Measurements from ENCODE around the gene GPS2. TPM values are rescaled to one million over a fixed set of nuclear protein-coding genes. Genes with fewer than 3 reads are reported as not detected.

The GPS2 gene
- 26.8 and 41.8 TPM in 2 replicates for total RNA-seq

GRCh38 chr17:7314719-7315569 lies at the start of gene GPS2:
Gene GPS2 (minus strand): TSS chr17:7315360. CDS start chr17:7315052, 308 bp downstream.

GRCh38 chr17:7355053-7355452 lies 39.9 kb upstream of the GPS2 start, which contains the start of gene TMEM95:
Gene TMEM95 (plus strand): TSS chr17:7355156. CDS start chr17:7355205, 49 bp downstream.

GRCh38 chr17:7351665-7352502 lies 36.7 kb upstream of the GPS2 start, which contains the start of gene KCTD11:
Gene KCTD11 (plus strand): TSS chr17:7352162.

GRCh38 chr17:7336240-7337175 lies 21.3 kb upstream of the GPS2 start, which contains the start of gene ACAP1:
Gene ACAP1 (plus strand): TSS chr17:7336529. CDS start chr17:7336735, 206 bp downstream.

GRCh38 chr17:7328840-7329373 lies 13.7 kb upstream of the GPS2 start, which contains the start of gene NEURL4:
Gene NEURL4 (minus strand): TSS chr17:7329335. CDS start chr17:7329312, 23 bp downstream.

GRCh38 chr17:7306911-7307685 lies 8.1 kb downstream of the GPS2 start, which contains the start of gene EIF5A:
Gene EIF5A (plus strand): TSS chr17:7307628. CDS start chr17:7309636, 2,008 bp downstream.

GRCh38 chr17:7294614-7295153 lies 20.5 kb downstream of the GPS2 start, which contains the start of gene YBX2:
Gene YBX2 (minus strand): TSS chr17:7294639. CDS start chr17:7294500, 139 bp downstream.

GRCh38 chr17:7281074-7281952 lies 33.8 kb downstream of the GPS2 start, which contains the start of gene SLC2A4:
Gene SLC2A4 (plus strand): TSS chr17:7281718. CDS start chr17:7281935, 217 bp downstream.

Other genes with a start within 250 kb of the GPS2 start
- not detected in 2 replicates for gene CLEC10A, start 235.1 kb downstream of the GPS2 start, total RNA-seq
- gene ASGR2, start 200.5 kb downstream of the GPS2 start, total RNA-seq, result not detected in 2 replicates
- gene ASGR1, start 136.0 kb downstream of the GPS2 start, total RNA-seq, result 0.56 and 0.58 TPM in 2 replicates
- gene DLG4, start 95.5 kb downstream of the GPS2 start, total RNA-seq, result 12.7 and 16.3 TPM in 2 replicates
- gene ACADVL, start 95.4 kb downstream of the GPS2 start, total RNA-seq, result 261 and 425 TPM in 2 replicates
- 49.8 and 59.5 TPM in 2 replicates for gene DVL2, start 80.8 kb downstream of the GPS2 start, total RNA-seq
- 40.0 and 40.8 TPM in 2 replicates for gene PHF23, start 75.9 kb downstream of the GPS2 start, total RNA-seq
- gene GABARAP, start 72.9 kb downstream of the GPS2 start, total RNA-seq, result 118 and 275 TPM in 2 replicates
- 14.4 and 19.9 TPM in 2 replicates for gene CTDNEP1, start 63.6 kb downstream of the GPS2 start, total RNA-seq
- gene ELP5, start 63.1 kb downstream of the GPS2 start, total RNA-seq, result 22.0 and 57.3 TPM in 2 replicates
- gene CLDN7, start 52.9 kb downstream of the GPS2 start, total RNA-seq, result 0.19 and 1.7 TPM in 2 replicates
- under 0.01 and 0.28 TPM in 2 replicates for gene SLC2A4, start 33.6 kb downstream of the GPS2 start, total RNA-seq
- 0.56 TPM in 1 of 2 replicates, not detected in the other for gene YBX2, start 20.7 kb downstream of the GPS2 start, total RNA-seq
- gene EIF5A, start 7.7 kb downstream of the GPS2 start, total RNA-seq, result 474 and 1,218 TPM in 2 replicates
- 12.7 and 23.8 TPM in 2 replicates for gene NEURL4, start 14.0 kb upstream of the GPS2 start, total RNA-seq
- gene ACAP1, start 21.2 kb upstream of the GPS2 start, total RNA-seq, result 0.56 and 0.58 TPM in 2 replicates
- 10.4 and 13.5 TPM in 2 replicates for gene KCTD11, start 36.8 kb upstream of the GPS2 start, total RNA-seq
- gene TMEM95, start 39.8 kb upstream of the GPS2 start, total RNA-seq, result not detected in 2 replicates
- gene TNK1, start 65.7 kb upstream of the GPS2 start, total RNA-seq, result under 0.01 and 0.28 TPM in 2 replicates
- 14.4 and 15.5 TPM in 2 replicates for gene PLSCR3, start 79.2 kb upstream of the GPS2 start, total RNA-seq
- gene TMEM256, start 88.7 kb upstream of the GPS2 start, total RNA-seq, result 88.0 and 144 TPM in 2 replicates
- 2.3 and 4.2 TPM in 2 replicates for gene NLGN2, start 92.5 kb upstream of the GPS2 start, total RNA-seq
- gene SPEM1, start 105.0 kb upstream of the GPS2 start, total RNA-seq, result not detected in 2 replicates
- gene SPEM2, start 110.3 kb upstream of the GPS2 start, total RNA-seq, result not detected in 2 replicates
- not detected in 2 replicates for gene SPEM3, start 113.5 kb upstream of the GPS2 start, total RNA-seq
- gene TMEM102, start 120.1 kb upstream of the GPS2 start, total RNA-seq, result 1.5 and 2.3 TPM in 2 replicates
- 2.5 and 14.7 TPM in 2 replicates for gene FGF11, start 124.2 kb upstream of the GPS2 start, total RNA-seq
- gene CHRNB1, start 129.7 kb upstream of the GPS2 start, total RNA-seq, result 2.3 and 3.9 TPM in 2 replicates
- gene ZBTB4, start 164.3 kb upstream of the GPS2 start, total RNA-seq, result 14.8 and 21.4 TPM in 2 replicates
- gene SLC35G6, start 166.1 kb upstream of the GPS2 start, total RNA-seq, result not detected in 2 replicates
- gene POLR2A, start 169.0 kb upstream of the GPS2 start, total RNA-seq, result 49.6 and 88.0 TPM in 2 replicates
- gene TNFSF12, start 233.7 kb upstream of the GPS2 start, total RNA-seq, result 3.6 and 14.1 TPM in 2 replicates
- gene TNFSF13, start 243.4 kb upstream of the GPS2 start, total RNA-seq, result 0.38 and 1.1 TPM in 2 replicates
- gene SENP3, start 246.6 kb upstream of the GPS2 start, total RNA-seq, result 71.0 and 99.3 TPM in 2 replicates

All from regular cardiac myocyte (primary cell).